H9 (cell line): Measurements from ENCODE around the gene WFDC1. TPM values are rescaled to one million over a fixed set of nuclear protein-coding genes. Genes with fewer than 3 reads are reported as not detected.

Source experiments
- DNase-seq: peaks from one replicate; pipeline ENCODE4 v3.0.0-alpha.2; 2017
- H2AFZ ChIP-seq: one replicate; pipeline ENCODE4 v1.6.1; 2013; ENCODE audit warnings: mild to moderate bottlenecking, low read length, control low read depth, moderate library complexity
- H2AK5ac ChIP-seq: 2 replicates; pipeline ENCODE4 v1.6.1; 2013; ENCODE audit warnings: low read length, control low read depth, mixed read lengths; ENCODE audit not compliant: insufficient read length
- H2BK120ac ChIP-seq: one replicate; pipeline ENCODE4 v1.6.1; 2013; ENCODE audit warnings: low read depth, mild to moderate bottlenecking, low read length, control low read depth, inconsistent platforms; ENCODE audit not compliant: poor library complexity, severe bottlenecking
- H2BK12ac ChIP-seq: 2 replicates; pipeline ENCODE4 v1.6.1; 2013; ENCODE audit warnings: low read length, control low read depth, mixed read lengths, low read depth; ENCODE audit not compliant: insufficient read length
- H2BK15ac ChIP-seq: 2 replicates; pipeline ENCODE4 v1.6.1; 2013; ENCODE audit warnings: low read depth, low read length, control low read depth
- H2BK20ac ChIP-seq: one replicate; pipeline ENCODE4 v1.6.1; 2013; ENCODE audit warnings: low read depth, mild to moderate bottlenecking, low read length, control low read depth, inconsistent platforms; ENCODE audit not compliant: poor library complexity, severe bottlenecking
- H2BK5ac ChIP-seq: 2 replicates; pipeline ENCODE4 v1.6.1; 2013; ENCODE audit warnings: low read length, control low read depth, mixed read lengths; ENCODE audit not compliant: insufficient read length
- H3K14ac ChIP-seq: 2 replicates; pipeline ENCODE4 v1.6.1; 2013; ENCODE audit warnings: low read length, control low read depth; ENCODE audit not compliant: insufficient read depth
- H3K18ac ChIP-seq: 2 replicates; pipeline ENCODE4 v1.6.1; 2013; ENCODE audit warnings: low read depth, mild to moderate bottlenecking, mixed read lengths, low read length, control low read depth; ENCODE audit not compliant: insufficient read length
- H3K23ac ChIP-seq: 2 replicates; pipeline ENCODE4 v1.6.1; 2013; ENCODE audit warnings: low read length, control low read depth, mixed read lengths, low read depth; ENCODE audit not compliant: insufficient read length
- H3K23me2 ChIP-seq: 2 replicates; pipeline ENCODE4 v1.6.1; 2013; ENCODE audit warnings: low read depth, mild to moderate bottlenecking, mixed read lengths, low read length, control low read depth; ENCODE audit not compliant: insufficient read length, poor library complexity, severe bottlenecking
- H3K27ac ChIP-seq: 2 replicates; pipeline ENCODE4 v1.5.1; 2013; ENCODE audit warnings: low read length, control low read depth, mixed read lengths, low read depth; ENCODE audit not compliant: insufficient read length
- H3K27me3 ChIP-seq: 2 replicates; pipeline ENCODE4 v1.6.1; 2013; ENCODE audit warnings: low read length, control low read depth, inconsistent platforms; ENCODE audit not compliant: insufficient read depth
- H3K4ac ChIP-seq: 2 replicates; pipeline ENCODE4 v1.6.1; 2013; ENCODE audit warnings: low read depth, mild to moderate bottlenecking, control low read depth, inconsistent platforms, low read length, moderate library complexity
- H3K4me1 ChIP-seq: 2 replicates; pipeline ENCODE4 v1.6.1; 2013; ENCODE audit warnings: low read length, control low read depth, inconsistent platforms; ENCODE audit not compliant: insufficient read depth
- H3K4me2 ChIP-seq: 2 replicates; pipeline ENCODE4 v1.6.1; 2013; ENCODE audit warnings: low read length, control low read depth, mixed read lengths; ENCODE audit not compliant: insufficient read length, insufficient read depth
- H3K56ac ChIP-seq: 2 replicates; pipeline ENCODE4 v1.6.1; 2013; ENCODE audit warnings: low read depth, mild to moderate bottlenecking, mixed read lengths, low read length, control low read depth; ENCODE audit not compliant: insufficient read length
- H3K79me1 ChIP-seq: 2 replicates; pipeline ENCODE4 v1.6.1; 2013; ENCODE audit warnings: low read depth, mild to moderate bottlenecking, moderate library complexity, low read length, control low read depth, inconsistent platforms; ENCODE audit not compliant: insufficient read depth, poor library complexity, severe bottlenecking
- H3K79me2 ChIP-seq: 2 replicates; pipeline ENCODE4 v1.6.1; 2013; ENCODE audit warnings: low read length, control low read depth, inconsistent platforms; ENCODE audit not compliant: insufficient read depth
- H3K9ac ChIP-seq: 2 replicates; pipeline ENCODE4 v1.6.1; 2013; ENCODE audit warnings: low read length, control low read depth, mixed read lengths; ENCODE audit not compliant: insufficient read length; ENCODE audit errors: extremely low read depth
- H3K9me3 ChIP-seq: one replicate; pipeline ENCODE4 v1.6.1; 2013; ENCODE audit warnings: low read depth, low read length, inconsistent platforms; ENCODE audit not compliant: control insufficient read depth
- H3T11ph ChIP-seq: one replicate; pipeline ENCODE4 v1.6.1; 2013; ENCODE audit warnings: mild to moderate bottlenecking, low read length, control low read depth, inconsistent platforms
- H4K20me1 ChIP-seq: one replicate; pipeline ENCODE4 v1.6.1; 2013; ENCODE audit not compliant: control insufficient read depth, insufficient read length, insufficient read depth
- H4K5ac ChIP-seq: 2 replicates; pipeline ENCODE4 v1.6.1; 2013; ENCODE audit warnings: low read depth, mild to moderate bottlenecking, mixed read lengths, low read length, control low read depth; ENCODE audit not compliant: insufficient read length
- H4K8ac ChIP-seq: replicated peaks from 2 replicates; pipeline ENCODE4 v1.6.1; 2013; ENCODE audit warnings: low read length, control low read depth, mixed read lengths, low read depth; ENCODE audit not compliant: insufficient read length
- H4K91ac ChIP-seq: 2 replicates; pipeline ENCODE4 v1.6.1; 2013; ENCODE audit warnings: low read depth, mild to moderate bottlenecking, moderate library complexity, mixed read lengths, low read length, control low read depth; ENCODE audit not compliant: insufficient read length
- H3K27ac Mint-ChIP-seq, 3 experiments: 2 replicates in 2 of 3; 3 replicates in 1 of 3; pipeline ENCODE4 v1.8.0; 2020 to 2021; ENCODE audit warnings: mixed read lengths in 3 of 3, mild to moderate bottlenecking in 1 of 3, moderate library complexity in 1 of 3
- H3K27me3 Mint-ChIP-seq: 2 replicates; pipeline ENCODE4 v1.8.0; 2021; ENCODE audit warnings: low read depth, mild to moderate bottlenecking, moderate library complexity, mixed read lengths
- H3K36me3 Mint-ChIP-seq, 3 experiments: 2 replicates in 2 of 3; 3 replicates in 1 of 3; pipeline ENCODE4 v1.8.0; 2020 to 2021; ENCODE audit warnings: low read depth in 3 of 3, mixed read lengths in 3 of 3; ENCODE audit not compliant: insufficient read depth in 1 of 3
- H3K4me1 Mint-ChIP-seq, 2 experiments: 2 replicates each; pipeline ENCODE4 v1.8.0; 2020; ENCODE audit warnings: mixed read lengths in 2 of 2
- H3K4me3 Mint-ChIP-seq, 2 experiments: 2 replicates in 1 of 2; 3 replicates in 1 of 2; pipeline ENCODE4 v1.8.0; 2020 to 2021; ENCODE audit warnings: mild to moderate bottlenecking in 2 of 2, mixed read lengths in 2 of 2, moderate library complexity in 1 of 2
- H3K9me3 Mint-ChIP-seq, 2 experiments: 2 replicates in 1 of 2; 3 replicates in 1 of 2; pipeline ENCODE4 v1.8.0; 2020; ENCODE audit warnings: mild to moderate bottlenecking in 2 of 2, mixed read lengths in 2 of 2, moderate library complexity in 1 of 2
- CTCF ChIP-seq: fragments of 200-600 bp; sonication (generic); conservative IDR thresholded peaks from 3 replicates; pipeline ENCODE4 v1.8.0; 2021; ENCODE audit warnings: antibody characterized with exemption, mild to moderate bottlenecking
- WGBS: extraction: QIAGEN DNeasy Blood & Tissue Kit; methylation state at CpG from one replicate; pipeline ENCODE4 v1.1.7; 2013; ENCODE audit warnings: missing lambda C conversion rate, low lambda C conversion rate, mixed read lengths; ENCODE audit not compliant: insufficient read length; ENCODE audit errors: extremely low coverage; 5-methylcytosine and 5-hydroxymethylcytosine counted together
- total RNA-seq: library from RNA; stranded (reverse); gene quantifications from 2 replicates; pipeline ENCODE4 v1.2.1, GENCODE V29; 2021

Gene WFDC1
- total RNA-seq, 1 experiment from 2014 or later, result 0.24 TPM

GRCh38 chr16:84369105-84369504 lies 74.4 kb downstream of the WFDC1 start:
- H4K20me1 ChIP-seq, result no peaks in the 10 kb centered on the region
- H3K56ac ChIP-seq, result no peak overlapping the region
- no CpG with 5 or more reads among the region's 7 CpGs for WGBS
- no peak for TF ChIP-seq CTCF
- H4K5ac ChIP-seq, result no peak overlapping the region
- peak overlapping the region; percentile 60 for H3K4me2 ChIP-seq
- no peak overlapping the region for H3K27ac ChIP-seq
- H3K18ac ChIP-seq, result no peak overlapping the region
- peaks cover 8% of the 10 kb centered on the region for H3K23me2 ChIP-seq
- H3K14ac ChIP-seq, result no peak overlapping the region
- H3K9ac ChIP-seq, result no peak overlapping the region
- H3K9me3 Mint-ChIP-seq, result no peaks in the 10 kb centered on the region
- H2AK5ac ChIP-seq, result no peak overlapping the region
- H3K27ac Mint-ChIP-seq, result no peak overlapping the region
- H3K27me3 Mint-ChIP-seq, result peaks cover 49% of the 10 kb centered on the region
- no peak overlapping the region for H3K4ac ChIP-seq
- no peaks in the 10 kb centered on the region for H3K36me3 Mint-ChIP-seq
- no peaks in the 10 kb centered on the region for H3K79me1 ChIP-seq
- no peak overlapping the region for H4K91ac ChIP-seq
- H2BK120ac ChIP-seq, result no peak overlapping the region
- H3K9me3 ChIP-seq, result no peaks in the 10 kb centered on the region
- H3K27me3 ChIP-seq, result no peaks in the 10 kb centered on the region; the same call in 1 of the 2 replicates
- no peak overlapping the region for H2AFZ ChIP-seq
- no peak for DNase-seq
- no peak overlapping the region for H4K8ac ChIP-seq
- no peak overlapping the region for H2BK5ac ChIP-seq
- no peak overlapping the region for H2BK12ac ChIP-seq
- no peak overlapping the region for H3K23ac ChIP-seq
- no peaks in the 10 kb centered on the region for H3K79me2 ChIP-seq
- H2BK20ac ChIP-seq, result no peak overlapping the region
- H3T11ph ChIP-seq, result no peak overlapping the region
- H3K4me1 Mint-ChIP-seq, result peaks cover 16 to 32% of the 10 kb centered on the region in 2 experiments
- peaks cover 11% of the 10 kb centered on the region; the same call in 1 of the 2 replicates for H3K4me1 ChIP-seq
- peak overlapping the region; percentile 74 to 89 for H3K4me3 Mint-ChIP-seq
- no peak overlapping the region for H2BK15ac ChIP-seq
